LNCAP (cell line): ENCODE measurements around the gene FGD3.

Experiments
- TF ChIP-seq, protein P1 (sequence below): fragments of 450-650 bp; IDR thresholded peaks from 2 replicates; pipeline ENCODE4 v1.5.1; 2017; ENCODE audit warnings: mild to moderate bottlenecking

Gene FGD3

GRCh38 chr9:93076792-93077128 lies 129.4 kb downstream of the FGD3 start:
- TF ChIP-seq, protein P1, sequence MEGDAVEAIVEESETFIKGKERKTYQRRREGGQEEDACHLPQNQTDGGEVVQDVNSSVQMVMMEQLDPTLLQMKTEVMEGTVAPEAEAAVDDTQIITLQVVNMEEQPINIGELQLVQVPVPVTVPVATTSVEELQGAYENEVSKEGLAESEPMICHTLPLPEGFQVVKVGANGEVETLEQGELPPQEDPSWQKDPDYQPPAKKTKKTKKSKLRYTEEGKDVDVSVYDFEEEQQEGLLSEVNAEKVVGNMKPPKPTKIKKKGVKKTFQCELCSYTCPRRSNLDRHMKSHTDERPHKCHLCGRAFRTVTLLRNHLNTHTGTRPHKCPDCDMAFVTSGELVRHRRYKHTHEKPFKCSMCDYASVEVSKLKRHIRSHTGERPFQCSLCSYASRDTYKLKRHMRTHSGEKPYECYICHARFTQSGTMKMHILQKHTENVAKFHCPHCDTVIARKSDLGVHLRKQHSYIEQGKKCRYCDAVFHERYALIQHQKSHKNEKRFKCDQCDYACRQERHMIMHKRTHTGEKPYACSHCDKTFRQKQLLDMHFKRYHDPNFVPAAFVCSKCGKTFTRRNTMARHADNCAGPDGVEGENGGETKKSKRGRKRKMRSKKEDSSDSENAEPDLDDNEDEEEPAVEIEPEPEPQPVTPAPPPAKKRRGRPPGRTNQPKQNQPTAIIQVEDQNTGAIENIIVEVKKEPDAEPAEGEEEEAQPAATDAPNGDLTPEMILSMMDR: no peak

GRCh38 chr9:93077367-93077766 lies 130.0 kb downstream of the FGD3 start:
- TF ChIP-seq, protein P1: no peak

DNA sequence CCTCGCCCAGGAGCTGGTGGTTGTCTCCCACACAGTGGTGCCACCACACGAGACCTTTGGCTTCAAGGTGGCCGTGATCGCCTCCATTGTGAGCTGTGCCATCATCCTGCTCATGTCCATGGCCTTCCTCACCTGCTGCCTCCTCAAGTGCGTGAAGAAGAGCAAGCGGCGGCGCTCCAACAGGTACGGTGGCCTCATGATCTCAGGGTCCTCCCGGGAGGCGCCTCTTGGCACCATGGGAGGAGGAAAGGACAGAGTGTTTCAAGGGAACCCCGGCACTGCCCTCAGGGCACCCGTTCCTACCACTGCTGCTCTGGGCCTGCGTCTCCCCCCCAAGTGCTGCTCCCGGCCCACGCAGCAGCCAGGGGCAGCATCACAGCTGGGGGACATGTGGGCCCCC lies 130.5 kb downstream of the FGD3 start:
- TF ChIP-seq, protein P1: no peak

GRCh38 chr9:93079371-93079770 lies 132.0 kb downstream of the FGD3 start:
- TF ChIP-seq, protein P1: no peak

DNA sequence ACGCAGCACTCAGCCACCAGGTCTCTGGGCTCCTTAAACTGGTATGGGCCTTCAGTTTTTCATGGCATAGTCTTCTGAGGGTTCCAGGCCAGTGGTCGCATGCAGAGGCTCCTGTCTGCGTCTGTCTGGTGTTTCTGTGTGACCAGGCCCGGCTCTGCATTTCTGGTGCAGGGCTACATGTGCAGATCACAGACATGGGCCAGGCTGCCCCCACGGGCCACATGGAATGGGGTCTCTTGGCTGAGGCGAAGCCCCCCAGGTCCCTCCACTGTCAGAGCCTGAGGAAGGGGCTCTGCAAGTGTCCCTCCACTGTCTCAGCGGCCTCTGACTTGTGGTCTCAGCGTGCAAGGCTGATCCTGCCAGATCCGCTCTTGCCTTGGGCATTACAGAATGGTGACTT lies 133.1 kb downstream of the FGD3 start:
- TF ChIP-seq, protein P1: no peak

DNA sequence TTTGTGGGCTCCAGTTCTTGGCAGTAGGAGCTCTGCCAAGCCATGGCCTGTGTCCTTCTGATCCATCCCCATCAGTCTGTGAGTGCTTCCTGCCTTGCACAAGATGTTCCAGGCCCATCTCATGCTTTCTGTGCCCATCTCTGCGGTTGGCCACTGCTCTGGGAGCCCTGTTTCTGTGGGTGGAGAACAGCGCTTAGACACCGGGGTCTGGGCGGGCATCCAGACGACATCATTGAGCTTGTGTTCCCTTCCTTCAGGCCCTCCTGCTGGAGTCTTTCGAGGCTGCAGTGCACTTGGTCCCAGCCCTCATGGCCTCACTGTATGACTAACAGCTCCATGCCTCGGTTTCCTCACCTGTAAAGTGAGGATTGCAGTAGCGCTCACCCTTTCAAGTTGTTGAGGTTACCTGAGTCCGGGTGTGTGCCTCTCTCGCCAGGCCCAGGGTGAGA lies 133.8 kb downstream of the FGD3 start:
- TF ChIP-seq, protein P1: no peak

GRCh38 chr9:93081931-93082330 lies 134.6 kb downstream of the FGD3 start:
- TF ChIP-seq, protein P1: no peak

DNA sequence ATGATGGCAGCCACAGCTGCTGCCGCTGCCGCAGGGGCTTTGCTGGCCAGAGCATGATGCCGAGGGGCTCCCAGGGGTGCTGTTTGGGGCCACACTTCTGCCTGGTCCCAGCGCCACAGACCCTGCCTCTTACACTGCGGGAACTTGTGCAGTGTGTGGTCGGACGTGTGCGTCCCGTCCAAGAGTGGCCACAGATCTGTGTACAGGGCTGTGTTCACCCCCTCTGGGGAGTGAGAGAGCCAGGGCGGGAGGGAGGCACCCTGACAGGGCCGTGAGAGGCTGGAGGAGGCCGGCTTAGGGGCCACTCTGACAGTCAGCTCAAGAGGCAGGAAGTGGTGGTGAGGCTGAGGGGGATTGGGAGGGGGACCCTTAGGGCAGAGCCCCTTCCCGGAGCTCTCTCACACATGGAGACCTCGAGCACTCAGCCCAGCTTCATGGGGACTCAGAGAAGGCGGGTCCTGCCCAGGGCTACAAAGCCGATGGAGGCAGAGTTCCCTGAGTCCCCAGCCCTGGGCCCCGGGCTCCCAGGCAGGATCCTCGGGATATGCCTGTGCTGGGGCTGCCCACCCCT lies 135.6 kb downstream of the FGD3 start:
- TF ChIP-seq, protein P1: no peak
